GM12864 (cell line): ENCODE measurements around the gene FBXL7.

ENCODE experiments used
- DNase-seq: peaks from one replicate; pipeline ENCODE4 v3.0.0-alpha.2; 2011; ENCODE audit warnings: low read depth
- H3K4me3 ChIP-seq: 2 replicates; pipeline ENCODE4 v1.5.1; 2011; ENCODE audit warnings: mild to moderate bottlenecking, low read depth, low read length, control low read depth
- CTCF ChIP-seq: IDR thresholded peaks from 2 replicates; pipeline ENCODE4 v1.5.1; 2011; ENCODE audit warnings: low read depth, mild to moderate bottlenecking, moderate library complexity, low read length, control low read depth, inconsistent platforms; ENCODE audit errors: missing control alignments

FBXL7 gene

GRCh38 chr5:15791274-15791673 lies 291.3 kb downstream of the FBXL7 start:
- H3K4me3 ChIP-seq, result no peak overlapping the region
- no peak for TF ChIP-seq CTCF
- DNase-seq, result no peak

GRCh38 chr5:15791859-15792258 lies 291.9 kb downstream of the FBXL7 start:
- TF ChIP-seq CTCF, result no peak
- DNase-seq, result no peak
- no peak overlapping the region for H3K4me3 ChIP-seq

GRCh38 chr5:15794052-15794985 lies 294.3 kb downstream of the FBXL7 start:
- TF ChIP-seq CTCF, result no peak
- no peak for DNase-seq
- no peak overlapping the region for H3K4me3 ChIP-seq

GRCh38 chr5:15796096-15796495 lies 296.1 kb downstream of the FBXL7 start:
- no peak for DNase-seq
- no peak overlapping the region for H3K4me3 ChIP-seq
- TF ChIP-seq CTCF, result no peak

GRCh38 chr5:15796557-15796956 lies 296.6 kb downstream of the FBXL7 start:
- DNase-seq, result no peak
- TF ChIP-seq CTCF, result no peak
- no peak overlapping the region for H3K4me3 ChIP-seq

- TF ChIP-seq CTCF, result no peak
- DNase-seq, result no peak
- no peak overlapping the region for H3K4me3 ChIP-seq
Observed at GRCh38 chr5:15797116-15797515, 297.1 kb downstream of the FBXL7 start.

GRCh38 chr5:15798006-15798405 lies 298.0 kb downstream of the FBXL7 start:
- H3K4me3 ChIP-seq, result no peak overlapping the region
- no peak for TF ChIP-seq CTCF
- no peak for DNase-seq
